22Rv1 (cell line): Measurements from ENCODE around the gene DERL2.
"Not testable (repeated sequence)": the region's sequence is repeated elsewhere in the genome, so short reads cannot be mapped to it uniquely, and the experiment has no call there.

ENCODE experiments used
- ZFX ChIP-seq: fragments of 450-650 bp; IDR thresholded peaks from 2 replicates; pipeline ENCODE4 v1.6.1; 2017; ENCODE audit warnings: antibody characterized with exemption, borderline replicate concordance
- TF ChIP-seq, protein P1 (sequence below): fragments of 450-650 bp; IDR thresholded peaks from 2 replicates; pipeline ENCODE4 v1.5.1; 2017; ENCODE audit warnings: mild to moderate bottlenecking

DNA sequence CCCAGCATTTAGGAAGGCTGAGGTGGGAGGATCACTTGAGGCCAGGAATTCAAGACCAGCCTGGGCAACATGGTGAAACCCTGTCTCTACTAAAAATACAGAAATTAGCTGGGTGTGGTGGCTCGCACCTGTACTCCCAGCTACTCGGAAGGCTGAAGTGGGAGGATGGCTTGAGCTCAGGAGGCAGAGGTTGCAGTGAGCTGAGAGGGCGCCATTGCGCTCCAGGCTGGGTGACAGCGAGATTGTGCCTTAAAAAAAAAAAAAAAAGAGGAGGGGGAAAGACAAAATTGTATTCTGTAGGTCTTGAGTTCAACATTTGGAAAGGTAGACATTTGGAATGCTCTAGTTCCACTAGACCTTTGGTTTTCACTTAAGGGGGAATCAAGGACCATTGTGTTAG is 54.7 kb downstream of the DERL2 start:
- TF ChIP-seq, protein P1, sequence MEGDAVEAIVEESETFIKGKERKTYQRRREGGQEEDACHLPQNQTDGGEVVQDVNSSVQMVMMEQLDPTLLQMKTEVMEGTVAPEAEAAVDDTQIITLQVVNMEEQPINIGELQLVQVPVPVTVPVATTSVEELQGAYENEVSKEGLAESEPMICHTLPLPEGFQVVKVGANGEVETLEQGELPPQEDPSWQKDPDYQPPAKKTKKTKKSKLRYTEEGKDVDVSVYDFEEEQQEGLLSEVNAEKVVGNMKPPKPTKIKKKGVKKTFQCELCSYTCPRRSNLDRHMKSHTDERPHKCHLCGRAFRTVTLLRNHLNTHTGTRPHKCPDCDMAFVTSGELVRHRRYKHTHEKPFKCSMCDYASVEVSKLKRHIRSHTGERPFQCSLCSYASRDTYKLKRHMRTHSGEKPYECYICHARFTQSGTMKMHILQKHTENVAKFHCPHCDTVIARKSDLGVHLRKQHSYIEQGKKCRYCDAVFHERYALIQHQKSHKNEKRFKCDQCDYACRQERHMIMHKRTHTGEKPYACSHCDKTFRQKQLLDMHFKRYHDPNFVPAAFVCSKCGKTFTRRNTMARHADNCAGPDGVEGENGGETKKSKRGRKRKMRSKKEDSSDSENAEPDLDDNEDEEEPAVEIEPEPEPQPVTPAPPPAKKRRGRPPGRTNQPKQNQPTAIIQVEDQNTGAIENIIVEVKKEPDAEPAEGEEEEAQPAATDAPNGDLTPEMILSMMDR = peak; percentile 46; the same call in 1 of the 2 replicates
- TF ChIP-seq ZFX = not testable (repeated sequence)
